ENCODE results near the gene ZMIZ2.

The ZMIZ2 gene

DNA sequence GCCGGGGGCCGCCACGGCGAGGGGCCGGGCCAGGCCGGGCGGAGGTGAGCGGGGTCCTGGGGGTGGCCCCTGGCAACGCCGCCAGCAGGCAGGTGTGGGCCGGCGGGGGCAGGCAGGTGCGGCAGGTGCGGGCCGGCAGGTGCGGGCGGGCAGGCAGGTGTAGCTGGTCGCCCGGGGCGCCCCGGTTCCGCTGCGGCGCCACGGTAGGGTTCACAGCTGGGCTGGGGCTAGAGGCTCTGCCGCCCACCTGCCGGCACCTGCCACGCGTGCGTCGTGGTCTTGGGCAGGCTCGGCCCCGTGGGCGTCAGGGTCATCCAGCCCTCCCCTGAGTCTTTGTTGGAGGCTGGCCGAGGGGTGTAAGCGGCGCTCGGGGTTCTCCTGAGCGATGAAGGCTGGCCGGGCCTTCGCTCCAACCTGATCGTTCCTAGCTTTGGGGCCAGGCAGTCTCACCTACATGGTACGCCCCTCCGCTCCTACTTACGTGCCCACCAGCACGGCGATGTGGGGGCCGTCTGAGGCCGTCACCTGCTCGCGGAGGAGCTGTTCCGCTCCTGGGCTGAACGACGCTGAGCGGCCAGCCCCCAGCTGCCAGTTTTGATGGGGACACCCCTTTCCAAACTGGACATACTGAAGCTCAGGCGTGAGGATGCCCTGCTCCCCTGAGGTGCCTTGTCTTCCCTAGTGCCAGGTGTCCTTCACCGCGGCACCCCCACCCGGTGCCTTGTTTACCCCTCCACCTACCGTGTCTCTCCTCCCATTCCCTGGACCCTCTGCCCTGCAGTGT is 493 bp downstream of the ZMIZ2 start:
- Histone ChIP-seq H3K27ac (ENCODE audit: poor library complexity, severe bottlenecking) (peak overlapping the region; percentile 51), H3K27me3 (ENCODE audit: insufficient read depth, poor library complexity, severe bottlenecking) (no peaks in the 10 kb centered on the region), H3K4me1 (ENCODE audit: insufficient read depth, poor library complexity, severe bottlenecking) (peaks cover 8% of the 10 kb centered on the region), H3K9me3 (ENCODE audit: severe bottlenecking) (no peaks in the 10 kb centered on the region), H3K4me3 (ENCODE audit: severe bottlenecking) (peak overlapping the region; percentile 78), H3K36me3 (ENCODE audit: low read depth) (peaks cover 29% of the 10 kb centered on the region)
- peak; percentile 7; the same call in 1 of the 3 replicates for ATAC-seq (ENCODE audit: low read depth)
- TF ChIP-seq, protein P1, sequence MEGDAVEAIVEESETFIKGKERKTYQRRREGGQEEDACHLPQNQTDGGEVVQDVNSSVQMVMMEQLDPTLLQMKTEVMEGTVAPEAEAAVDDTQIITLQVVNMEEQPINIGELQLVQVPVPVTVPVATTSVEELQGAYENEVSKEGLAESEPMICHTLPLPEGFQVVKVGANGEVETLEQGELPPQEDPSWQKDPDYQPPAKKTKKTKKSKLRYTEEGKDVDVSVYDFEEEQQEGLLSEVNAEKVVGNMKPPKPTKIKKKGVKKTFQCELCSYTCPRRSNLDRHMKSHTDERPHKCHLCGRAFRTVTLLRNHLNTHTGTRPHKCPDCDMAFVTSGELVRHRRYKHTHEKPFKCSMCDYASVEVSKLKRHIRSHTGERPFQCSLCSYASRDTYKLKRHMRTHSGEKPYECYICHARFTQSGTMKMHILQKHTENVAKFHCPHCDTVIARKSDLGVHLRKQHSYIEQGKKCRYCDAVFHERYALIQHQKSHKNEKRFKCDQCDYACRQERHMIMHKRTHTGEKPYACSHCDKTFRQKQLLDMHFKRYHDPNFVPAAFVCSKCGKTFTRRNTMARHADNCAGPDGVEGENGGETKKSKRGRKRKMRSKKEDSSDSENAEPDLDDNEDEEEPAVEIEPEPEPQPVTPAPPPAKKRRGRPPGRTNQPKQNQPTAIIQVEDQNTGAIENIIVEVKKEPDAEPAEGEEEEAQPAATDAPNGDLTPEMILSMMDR (IDR thresholded peaks at IDR 0.05; ENCODE audit: poor library complexity, severe bottlenecking), result no peak
- no peak for DNase-seq (ENCODE audit: low spot score)

DNA sequence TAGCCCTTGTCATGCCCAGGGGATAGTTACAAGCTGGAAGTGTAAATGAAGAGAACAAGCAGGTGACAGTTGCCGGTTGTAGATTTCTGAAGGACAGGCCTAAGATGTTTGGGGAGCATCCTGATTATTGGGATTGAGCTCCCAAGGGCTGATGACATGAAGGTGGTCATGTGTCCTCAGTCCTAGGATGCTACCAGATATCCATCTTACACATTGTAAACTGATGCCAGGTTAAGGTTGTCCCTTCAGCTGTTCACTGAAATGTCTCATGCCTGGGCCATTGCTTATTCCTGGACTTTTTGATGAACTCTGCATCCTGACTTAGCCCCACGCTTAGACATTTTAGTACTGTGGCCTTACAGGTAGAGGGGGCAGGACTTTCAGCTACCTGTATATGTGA is 1.3 kb downstream of the ZMIZ2 start:
- DNase-seq (ENCODE audit: low spot score) (no peak), ATAC-seq (ENCODE audit: low read depth) (no peak)
- Histone ChIP-seq H3K9me3 (ENCODE audit: severe bottlenecking) (no peaks in the 10 kb centered on the region), H3K4me3 (ENCODE audit: severe bottlenecking) (peak overlapping the region; percentile 78), H3K27me3 (ENCODE audit: insufficient read depth, poor library complexity, severe bottlenecking) (no peaks in the 10 kb centered on the region), H3K27ac (ENCODE audit: poor library complexity, severe bottlenecking) (no peak overlapping the region), H3K36me3 (ENCODE audit: low read depth) (peaks cover 29% of the 10 kb centered on the region), H3K4me1 (ENCODE audit: insufficient read depth, poor library complexity, severe bottlenecking) (peaks cover 16% of the 10 kb centered on the region)
- TF ChIP-seq, protein P1 (IDR thresholded peaks at IDR 0.05; ENCODE audit: poor library complexity, severe bottlenecking), result no peak

DNA sequence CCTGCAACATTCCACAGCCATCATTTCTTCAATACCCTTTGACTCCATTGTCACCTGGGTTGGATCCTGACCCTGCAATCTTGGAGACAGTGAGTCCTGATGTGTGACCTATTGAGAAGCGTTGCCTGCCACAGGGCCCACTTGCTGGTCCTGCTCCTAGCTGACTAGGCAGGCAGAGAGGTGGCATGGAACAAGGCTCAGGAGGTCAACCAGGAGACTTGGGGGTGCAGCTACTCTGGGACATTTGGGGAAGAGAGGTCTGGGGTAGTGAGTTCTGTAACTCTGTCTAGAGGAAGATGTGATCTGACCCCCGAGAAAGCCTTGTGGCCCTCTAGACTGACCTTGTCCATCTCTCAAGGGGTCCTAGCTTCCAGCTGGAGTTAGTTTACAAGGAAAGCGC is 1.8 kb downstream of the ZMIZ2 start:
- TF ChIP-seq, protein P1 (IDR thresholded peaks at IDR 0.05; ENCODE audit: poor library complexity, severe bottlenecking), result no peak
- ATAC-seq (ENCODE audit: low read depth) (no peak), DNase-seq (ENCODE audit: low spot score) (no peak)
- Histone ChIP-seq H3K27ac (ENCODE audit: poor library complexity, severe bottlenecking) (no peak overlapping the region), H3K9me3 (ENCODE audit: severe bottlenecking) (no peaks in the 10 kb centered on the region), H3K27me3 (ENCODE audit: insufficient read depth, poor library complexity, severe bottlenecking) (no peaks in the 10 kb centered on the region), H3K4me1 (ENCODE audit: insufficient read depth, poor library complexity, severe bottlenecking) (peaks cover 16% of the 10 kb centered on the region), H3K4me3 (ENCODE audit: severe bottlenecking) (no peak overlapping the region), H3K36me3 (ENCODE audit: low read depth) (peaks cover 29% of the 10 kb centered on the region)

DNA sequence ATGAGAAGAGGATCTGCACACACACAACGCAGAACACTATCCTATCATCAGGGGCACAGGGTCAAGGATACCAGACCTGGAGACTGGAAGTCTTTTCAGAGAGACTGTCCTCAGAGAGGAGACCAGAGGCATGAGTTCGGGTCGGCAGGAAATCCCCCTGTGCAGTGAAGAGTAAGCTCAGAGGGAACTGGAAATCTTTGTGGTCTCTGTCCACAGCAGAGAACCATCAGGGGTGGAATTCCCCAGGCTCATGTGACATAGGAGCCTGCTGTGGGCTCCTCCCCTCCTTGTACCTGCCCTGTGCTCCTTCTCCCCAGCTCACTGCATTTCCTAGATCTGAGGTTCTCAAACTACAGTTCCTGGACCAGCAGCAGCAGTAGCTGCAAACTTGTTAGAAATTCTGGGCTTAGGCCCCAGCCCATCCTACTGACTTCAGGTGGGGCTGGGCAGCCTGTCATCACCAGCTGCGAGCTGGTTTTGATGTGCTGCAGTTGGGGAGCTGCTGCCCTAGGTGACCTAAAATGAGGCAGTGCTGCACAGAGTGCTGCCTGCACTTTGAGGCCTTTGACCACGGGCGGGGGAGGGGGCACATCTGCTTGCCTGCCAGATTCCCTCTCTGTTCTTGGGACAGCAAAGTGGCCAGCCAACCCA is 2.4 kb downstream of the ZMIZ2 start:
- Histone ChIP-seq H3K4me1 (ENCODE audit: insufficient read depth, poor library complexity, severe bottlenecking) (peaks cover 16% of the 10 kb centered on the region), H3K4me3 (ENCODE audit: severe bottlenecking) (no peak overlapping the region), H3K36me3 (ENCODE audit: low read depth) (peaks cover 29% of the 10 kb centered on the region), H3K27me3 (ENCODE audit: insufficient read depth, poor library complexity, severe bottlenecking) (no peaks in the 10 kb centered on the region), H3K9me3 (ENCODE audit: severe bottlenecking) (no peaks in the 10 kb centered on the region), H3K27ac (ENCODE audit: poor library complexity, severe bottlenecking) (no peak overlapping the region)
- TF ChIP-seq, protein P1 (IDR thresholded peaks at IDR 0.05; ENCODE audit: poor library complexity, severe bottlenecking), result no peak
- DNase-seq (ENCODE audit: low spot score) (no peak), ATAC-seq (ENCODE audit: low read depth) (no peak)

DNA sequence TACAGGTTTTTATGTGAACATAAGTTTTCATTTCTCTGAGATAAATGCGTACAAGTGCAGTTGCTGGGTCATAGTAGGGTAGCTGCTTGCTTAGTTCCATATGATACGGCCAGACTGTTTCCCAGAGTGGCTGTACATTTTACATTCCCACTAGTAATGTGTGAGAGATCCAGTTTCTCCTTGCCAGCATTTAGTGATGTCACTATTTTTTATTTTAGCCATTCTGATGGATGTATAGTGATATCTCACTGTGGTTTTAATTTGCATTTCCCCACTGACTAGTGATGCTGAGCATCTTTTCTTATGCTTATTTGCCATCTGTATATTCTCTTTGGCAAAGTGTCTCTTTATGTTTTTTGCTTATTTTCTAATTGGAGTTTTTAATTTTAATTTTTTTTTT is 4.2 kb downstream of the ZMIZ2 start:
- Histone ChIP-seq H3K27ac (ENCODE audit: poor library complexity, severe bottlenecking) (no peak overlapping the region), H3K27me3 (ENCODE audit: insufficient read depth, poor library complexity, severe bottlenecking) (no peaks in the 10 kb centered on the region), H3K36me3 (ENCODE audit: low read depth) (peaks cover 42% of the 10 kb centered on the region), H3K4me1 (ENCODE audit: insufficient read depth, poor library complexity, severe bottlenecking) (peaks cover 14% of the 10 kb centered on the region), H3K4me3 (ENCODE audit: severe bottlenecking) (no peak overlapping the region), H3K9me3 (ENCODE audit: severe bottlenecking) (no peaks in the 10 kb centered on the region)
- DNase-seq (ENCODE audit: low spot score) (no peak), ATAC-seq (ENCODE audit: low read depth) (no peak)
- TF ChIP-seq, protein P1 (IDR thresholded peaks at IDR 0.05; ENCODE audit: poor library complexity, severe bottlenecking), result no peak

Data from RWPE2 (cell line).